IMR-90 (cell line): ENCODE measurements around the gene KRT80.

Source experiments
- BHLHE40 ChIP-seq: fragments of 150-350 bp; IDR thresholded peaks from 2 replicates; pipeline ENCODE4 v1.6.1; 2016; ENCODE audit warnings: mild to moderate bottlenecking, low read depth, low read length
- CEBPB ChIP-seq: IDR thresholded peaks from 2 replicates; pipeline ENCODE4 v1.6.1; 2012; ENCODE audit warnings: low read depth, low read length, improper control_type of control experiment
- CHD1 ChIP-seq: IDR thresholded peaks from 2 replicates; pipeline ENCODE4 v1.6.1; 2012; ENCODE audit warnings: low read depth, low read length, improper control_type of control experiment
- MAFK ChIP-seq: IDR thresholded peaks from 2 replicates; pipeline ENCODE4 v1.6.1; 2012; ENCODE audit warnings: low read depth, low read length, improper control_type of control experiment
- NFE2L2 ChIP-seq: fragments of 150-350 bp; IDR thresholded peaks from 2 replicates; pipeline ENCODE4 v1.6.1; 2016; ENCODE audit warnings: low read depth, mild to moderate bottlenecking, low read length
- POLR2A ChIP-seq: IDR thresholded peaks from 2 replicates; pipeline ENCODE4 v1.6.1; 2012; ENCODE audit warnings: mild to moderate bottlenecking, low read depth, low read length
- RAD21 ChIP-seq: IDR thresholded peaks from 2 replicates; pipeline ENCODE4 v1.6.1; 2012; ENCODE audit warnings: low read length, improper control_type of control experiment
- RCOR1 ChIP-seq: IDR thresholded peaks from 2 replicates; pipeline ENCODE4 v1.6.1; 2012; ENCODE audit warnings: mild to moderate bottlenecking, low read length, improper control_type of control experiment; ENCODE audit not compliant: insufficient replicate concordance
- RFX5 ChIP-seq: IDR thresholded peaks from 2 replicates; pipeline ENCODE4 v1.8.0; 2012; ENCODE audit warnings: low read depth, mild to moderate bottlenecking, low read length, moderate library complexity
- SMC3 ChIP-seq: fragments of 150-350 bp; IDR thresholded peaks from 2 replicates; pipeline ENCODE4 v1.6.1; 2016; ENCODE audit warnings: low read depth, mild to moderate bottlenecking, antibody characterized with exemption, low read length, moderate library complexity
- TF ChIP-seq, protein P1 (sequence below): conservative IDR thresholded peaks from 2 replicates; pipeline ENCODE4 v1.5.1; 2012; ENCODE audit warnings: mild to moderate bottlenecking, low read depth, low read length, improper control_type of control experiment
- TF ChIP-seq, protein P2 (sequence below): fragments of 150-350 bp; IDR thresholded peaks from 2 replicates; pipeline ENCODE4 v1.6.1; 2016; ENCODE audit warnings: low read depth, mild to moderate bottlenecking, low read length, moderate library complexity, borderline replicate concordance
- TF ChIP-seq, protein P3 (sequence below): fragments of 150-350 bp; IDR thresholded peaks from 2 replicates; pipeline ENCODE4 v1.6.1; 2017; ENCODE audit warnings: mild to moderate bottlenecking, antibody characterized with exemption, low read length, low read depth

DNA sequence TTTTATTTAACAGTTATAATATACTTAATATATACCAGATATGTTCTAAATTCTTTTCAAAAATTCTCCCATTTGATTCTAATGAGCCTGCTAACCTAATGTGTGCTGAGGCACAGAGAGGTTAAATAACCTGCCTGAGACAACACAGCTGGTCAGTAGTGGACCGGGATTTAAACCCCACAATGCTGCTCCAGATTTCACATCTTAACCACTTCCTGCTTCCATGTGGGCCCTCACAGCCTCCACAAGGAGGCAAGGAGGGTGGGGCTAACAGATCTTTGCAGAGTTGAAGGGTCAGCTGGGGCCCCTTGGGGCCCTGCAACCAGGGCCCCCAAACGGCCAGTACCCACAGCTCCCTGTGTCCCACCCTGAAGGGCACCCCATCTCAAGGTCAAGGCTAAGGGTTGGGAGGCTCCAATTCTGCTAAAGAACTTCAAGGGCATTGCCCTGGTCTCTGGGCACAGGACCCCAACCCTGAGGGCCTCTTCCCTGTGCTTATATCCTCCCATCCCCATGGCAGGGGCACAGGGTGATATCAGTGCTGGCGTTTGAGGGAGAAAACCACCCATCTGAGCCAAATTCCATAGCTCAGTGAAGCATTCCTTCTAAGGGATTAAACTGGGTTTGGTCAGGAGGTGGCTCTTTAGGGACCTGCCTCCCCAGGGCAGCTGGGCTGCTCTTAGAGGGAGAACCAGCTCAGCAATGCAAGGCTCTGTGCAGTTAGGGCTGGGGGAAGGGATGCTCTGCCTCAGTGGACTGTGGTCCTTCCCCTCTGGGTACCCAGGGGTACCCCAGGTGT, 2.2 kb downstream of the KRT80 start:
- TF ChIP-seq, protein P1, sequence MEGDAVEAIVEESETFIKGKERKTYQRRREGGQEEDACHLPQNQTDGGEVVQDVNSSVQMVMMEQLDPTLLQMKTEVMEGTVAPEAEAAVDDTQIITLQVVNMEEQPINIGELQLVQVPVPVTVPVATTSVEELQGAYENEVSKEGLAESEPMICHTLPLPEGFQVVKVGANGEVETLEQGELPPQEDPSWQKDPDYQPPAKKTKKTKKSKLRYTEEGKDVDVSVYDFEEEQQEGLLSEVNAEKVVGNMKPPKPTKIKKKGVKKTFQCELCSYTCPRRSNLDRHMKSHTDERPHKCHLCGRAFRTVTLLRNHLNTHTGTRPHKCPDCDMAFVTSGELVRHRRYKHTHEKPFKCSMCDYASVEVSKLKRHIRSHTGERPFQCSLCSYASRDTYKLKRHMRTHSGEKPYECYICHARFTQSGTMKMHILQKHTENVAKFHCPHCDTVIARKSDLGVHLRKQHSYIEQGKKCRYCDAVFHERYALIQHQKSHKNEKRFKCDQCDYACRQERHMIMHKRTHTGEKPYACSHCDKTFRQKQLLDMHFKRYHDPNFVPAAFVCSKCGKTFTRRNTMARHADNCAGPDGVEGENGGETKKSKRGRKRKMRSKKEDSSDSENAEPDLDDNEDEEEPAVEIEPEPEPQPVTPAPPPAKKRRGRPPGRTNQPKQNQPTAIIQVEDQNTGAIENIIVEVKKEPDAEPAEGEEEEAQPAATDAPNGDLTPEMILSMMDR, result no peak
- TF ChIP-seq SMC3 (no peak), NFE2L2 (no peak), RAD21 (no peak), RFX5 (no peak), RCOR1 (no peak), POLR2A (no peak), CEBPB (no peak), CHD1 (no peak), BHLHE40 (no peak), MAFK (no peak)
- TF ChIP-seq, protein P2, sequence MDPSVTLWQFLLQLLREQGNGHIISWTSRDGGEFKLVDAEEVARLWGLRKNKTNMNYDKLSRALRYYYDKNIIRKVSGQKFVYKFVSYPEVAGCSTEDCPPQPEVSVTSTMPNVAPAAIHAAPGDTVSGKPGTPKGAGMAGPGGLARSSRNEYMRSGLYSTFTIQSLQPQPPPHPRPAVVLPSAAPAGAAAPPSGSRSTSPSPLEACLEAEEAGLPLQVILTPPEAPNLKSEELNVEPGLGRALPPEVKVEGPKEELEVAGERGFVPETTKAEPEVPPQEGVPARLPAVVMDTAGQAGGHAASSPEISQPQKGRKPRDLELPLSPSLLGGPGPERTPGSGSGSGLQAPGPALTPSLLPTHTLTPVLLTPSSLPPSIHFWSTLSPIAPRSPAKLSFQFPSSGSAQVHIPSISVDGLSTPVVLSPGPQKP, result no peak
- TF ChIP-seq, protein P3, sequence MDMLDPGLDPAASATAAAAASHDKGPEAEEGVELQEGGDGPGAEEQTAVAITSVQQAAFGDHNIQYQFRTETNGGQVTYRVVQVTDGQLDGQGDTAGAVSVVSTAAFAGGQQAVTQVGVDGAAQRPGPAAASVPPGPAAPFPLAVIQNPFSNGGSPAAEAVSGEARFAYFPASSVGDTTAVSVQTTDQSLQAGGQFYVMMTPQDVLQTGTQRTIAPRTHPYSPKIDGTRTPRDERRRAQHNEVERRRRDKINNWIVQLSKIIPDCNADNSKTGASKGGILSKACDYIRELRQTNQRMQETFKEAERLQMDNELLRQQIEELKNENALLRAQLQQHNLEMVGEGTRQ, result no peak
